Measurements from ENCODE around the gene PAQR9.

DNA sequence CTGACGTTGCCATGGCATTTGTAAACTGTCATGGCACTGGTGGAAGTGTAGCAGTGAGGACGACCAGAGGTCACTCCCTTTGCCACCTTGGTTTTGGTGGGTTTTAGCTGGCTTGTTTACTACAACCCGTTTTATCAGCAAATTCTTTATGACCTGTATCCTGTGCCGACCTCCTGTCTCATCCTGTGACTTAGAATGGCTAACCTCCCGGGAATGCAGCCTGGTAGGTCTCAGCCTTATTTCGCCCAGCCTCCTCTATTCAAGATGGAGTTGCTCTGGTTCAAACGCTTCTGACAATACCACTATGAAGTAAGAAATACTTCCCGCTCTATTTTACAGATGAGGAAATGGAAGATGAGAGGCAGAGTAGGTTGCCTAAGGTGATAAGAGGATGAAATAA lies 16.6 kb downstream of the PAQR9 start:
- TF ChIP-seq, protein P1, sequence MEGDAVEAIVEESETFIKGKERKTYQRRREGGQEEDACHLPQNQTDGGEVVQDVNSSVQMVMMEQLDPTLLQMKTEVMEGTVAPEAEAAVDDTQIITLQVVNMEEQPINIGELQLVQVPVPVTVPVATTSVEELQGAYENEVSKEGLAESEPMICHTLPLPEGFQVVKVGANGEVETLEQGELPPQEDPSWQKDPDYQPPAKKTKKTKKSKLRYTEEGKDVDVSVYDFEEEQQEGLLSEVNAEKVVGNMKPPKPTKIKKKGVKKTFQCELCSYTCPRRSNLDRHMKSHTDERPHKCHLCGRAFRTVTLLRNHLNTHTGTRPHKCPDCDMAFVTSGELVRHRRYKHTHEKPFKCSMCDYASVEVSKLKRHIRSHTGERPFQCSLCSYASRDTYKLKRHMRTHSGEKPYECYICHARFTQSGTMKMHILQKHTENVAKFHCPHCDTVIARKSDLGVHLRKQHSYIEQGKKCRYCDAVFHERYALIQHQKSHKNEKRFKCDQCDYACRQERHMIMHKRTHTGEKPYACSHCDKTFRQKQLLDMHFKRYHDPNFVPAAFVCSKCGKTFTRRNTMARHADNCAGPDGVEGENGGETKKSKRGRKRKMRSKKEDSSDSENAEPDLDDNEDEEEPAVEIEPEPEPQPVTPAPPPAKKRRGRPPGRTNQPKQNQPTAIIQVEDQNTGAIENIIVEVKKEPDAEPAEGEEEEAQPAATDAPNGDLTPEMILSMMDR (IDR thresholded peaks at IDR 0.05; ENCODE audit: borderline replicate concordance, extremely low read depth, low read length, poor library complexity, severe bottlenecking): no peak
- no peak for TF ChIP-seq EZH2 (IDR thresholded peaks at IDR 0.05; ENCODE audit: borderline replicate concordance, low read depth, low read length, severe bottlenecking)

All from DND-41 (cell line).